Measurements from ENCODE around the gene TRDN.
A peak's percentile ranks its signal among the peaks of the same experiment; 100 is the strongest.
"Not testable (repeated sequence)": the region's sequence is repeated elsewhere in the genome, so short reads cannot be mapped to it uniquely, and the experiment has no call there.

Gene TRDN

DNA sequence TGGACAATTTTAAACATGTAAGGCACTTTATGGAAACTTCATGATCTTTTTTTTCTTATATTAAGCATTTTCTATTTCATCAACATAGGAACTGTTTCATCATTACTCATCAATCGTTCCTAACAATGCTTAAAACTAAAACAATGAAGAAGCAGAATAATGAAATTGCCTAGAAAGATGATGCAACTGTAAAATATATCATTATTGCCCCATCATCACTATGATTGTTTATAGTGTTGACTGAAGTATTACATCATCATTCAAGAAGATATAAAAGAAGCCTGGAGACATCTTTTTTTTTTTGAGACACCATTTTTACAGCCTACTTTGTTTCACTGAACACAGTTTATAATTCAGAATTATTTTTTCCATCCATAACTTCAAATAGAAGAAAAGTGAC, 147.2 kb downstream of the TRDN start:
- no peak for DNase-seq

DNA sequence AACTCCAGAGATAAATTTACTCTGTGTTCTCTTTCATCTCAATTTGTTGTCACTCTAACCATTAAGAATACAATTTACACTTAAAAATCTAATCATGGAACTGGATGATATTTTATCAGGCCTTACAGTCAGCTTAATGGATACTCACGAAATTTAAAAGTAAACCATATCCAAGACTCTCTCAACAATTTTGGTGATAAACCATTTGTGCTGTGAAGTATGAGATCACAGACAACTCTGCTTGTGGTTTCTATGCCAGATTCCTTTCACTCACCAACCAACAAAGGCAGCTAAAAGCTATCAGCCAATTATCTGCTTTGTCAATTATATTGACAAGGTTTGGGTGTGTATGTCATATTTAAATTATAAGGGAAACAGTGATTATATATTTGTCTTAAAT, 155.8 kb downstream of the TRDN start:
- DNase-seq = no peak

DNA sequence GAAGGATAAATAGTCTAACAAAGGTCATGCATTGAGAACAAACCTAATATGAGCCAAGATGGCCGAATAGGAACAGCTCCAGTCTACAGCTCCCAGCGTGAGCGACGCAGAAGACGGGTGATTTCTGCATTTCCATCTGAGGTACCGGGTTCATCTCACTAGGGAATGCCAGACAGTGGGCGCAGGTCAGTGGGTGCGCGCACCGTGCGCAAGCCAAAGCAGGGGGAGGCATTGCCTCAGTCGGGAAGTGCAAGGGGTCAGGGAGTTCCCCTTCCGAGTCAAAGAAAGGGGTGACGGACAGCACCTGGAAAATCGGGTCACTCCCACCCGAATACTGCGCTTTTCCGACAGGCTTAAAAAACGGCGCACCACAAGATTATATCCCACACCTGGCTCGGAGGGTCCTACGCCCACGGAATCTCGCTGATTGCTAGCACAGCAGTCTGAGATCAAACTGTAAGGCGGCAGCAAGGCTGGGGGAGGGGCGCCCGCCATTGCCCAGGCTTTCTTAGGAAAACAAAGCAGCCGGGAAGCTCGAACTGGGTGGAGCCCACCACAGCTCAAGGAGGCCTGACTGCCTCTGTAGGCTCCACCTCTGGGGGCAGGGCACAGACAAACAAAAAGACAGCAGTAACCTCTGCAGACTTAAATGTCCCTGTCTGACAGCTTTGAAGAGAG, 164.6 kb downstream of the TRDN start:
- not testable (repeated sequence) for DNase-seq

DNA sequence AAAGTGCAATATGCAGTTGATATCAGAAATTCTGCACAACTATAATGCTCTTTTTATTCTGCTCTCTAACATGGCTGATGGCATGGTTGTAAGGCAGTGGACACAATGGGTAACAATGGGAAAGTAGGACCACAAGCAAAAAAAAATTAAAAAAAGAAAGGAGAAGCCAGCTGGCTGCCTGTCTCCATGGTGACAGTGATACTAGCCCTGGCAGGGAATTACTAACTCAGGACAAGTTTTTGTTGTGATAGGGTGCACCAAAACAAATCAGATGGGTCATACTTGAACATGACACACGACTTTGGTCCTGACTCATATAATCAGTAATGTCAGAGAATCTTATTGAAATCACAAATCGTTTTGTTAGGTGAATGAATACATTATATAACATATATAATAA, 169.4 kb downstream of the TRDN start:
- no peak for DNase-seq

DNA sequence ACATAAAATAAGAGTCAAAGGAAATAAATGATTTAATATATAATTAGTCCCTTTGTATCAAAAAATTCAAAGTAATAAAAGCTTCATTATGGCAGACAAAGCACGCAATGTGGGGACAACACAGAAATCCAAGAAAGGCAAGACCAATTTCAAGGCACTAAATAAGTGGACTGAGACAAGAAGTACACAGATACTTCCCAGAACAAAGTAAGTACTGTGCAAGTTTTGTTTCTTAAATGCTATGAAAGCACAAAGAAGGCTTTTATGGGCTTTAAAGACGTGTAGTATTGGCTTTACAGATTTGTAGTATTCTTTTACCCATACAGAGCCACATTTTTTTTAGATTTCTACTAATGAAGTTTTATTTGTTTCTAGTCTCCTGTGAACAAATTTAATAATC, 174.6 kb downstream of the TRDN start:
- no peak for DNase-seq

DNA sequence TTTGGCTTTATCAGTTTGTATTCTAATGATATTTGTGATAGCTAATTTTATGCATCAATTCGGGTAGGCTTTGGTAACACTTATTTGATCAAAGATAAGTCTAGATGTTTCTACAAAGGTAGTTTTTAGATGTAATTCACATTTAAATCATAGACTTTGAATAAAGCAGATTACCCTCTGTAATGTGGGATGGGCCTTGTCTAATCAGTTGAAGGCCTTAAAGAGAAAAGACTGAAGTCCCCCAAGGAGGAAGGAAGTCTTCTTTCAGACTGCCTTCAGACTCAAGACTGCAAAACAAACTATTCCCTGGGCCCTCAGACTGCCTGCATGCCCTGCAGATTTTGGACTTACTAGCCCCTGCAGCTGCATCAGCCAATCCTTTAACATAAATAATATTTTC, 178.5 kb downstream of the TRDN start:
- DNase-seq = no peak

DNA sequence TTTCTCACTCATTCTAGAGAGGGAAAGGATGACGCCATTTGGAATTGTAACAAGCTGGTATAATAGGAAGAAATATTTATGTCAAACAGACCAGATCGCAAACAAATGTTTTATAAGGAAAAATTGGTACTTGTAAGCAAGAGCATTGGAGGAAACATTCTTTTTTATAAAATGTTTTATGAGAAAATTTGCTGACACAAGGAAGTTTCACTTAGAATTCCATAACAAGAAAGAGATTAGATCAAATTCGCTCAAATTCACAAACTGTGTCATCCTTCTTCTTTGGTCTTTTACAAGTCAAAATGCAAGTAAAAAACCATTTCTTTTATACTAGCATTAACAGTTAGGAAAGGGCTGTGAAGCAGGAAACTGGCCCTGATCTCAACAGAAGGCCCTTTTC, 179.9 kb downstream of the TRDN start:
- no peak for DNase-seq

DNA sequence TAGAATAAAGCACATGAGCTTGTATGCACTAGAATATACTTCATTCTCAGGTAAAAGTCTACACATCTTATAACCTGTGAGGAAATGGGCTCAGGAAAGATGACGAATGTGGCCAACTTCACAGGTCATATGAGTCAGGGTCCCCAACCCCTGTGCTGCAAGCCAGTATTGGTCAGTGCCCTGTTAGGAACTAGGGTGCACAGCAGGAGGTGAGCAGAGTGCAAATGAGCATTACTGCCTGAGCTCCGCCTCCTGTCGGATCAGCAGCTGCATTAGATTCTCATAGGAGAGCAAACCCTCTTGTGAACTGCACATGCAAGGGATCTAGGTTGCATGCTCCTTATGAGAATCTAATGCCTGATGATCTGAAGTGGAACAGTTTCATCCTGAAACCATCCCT, 182.3 kb downstream of the TRDN start:
- DNase-seq = no peak

DNA sequence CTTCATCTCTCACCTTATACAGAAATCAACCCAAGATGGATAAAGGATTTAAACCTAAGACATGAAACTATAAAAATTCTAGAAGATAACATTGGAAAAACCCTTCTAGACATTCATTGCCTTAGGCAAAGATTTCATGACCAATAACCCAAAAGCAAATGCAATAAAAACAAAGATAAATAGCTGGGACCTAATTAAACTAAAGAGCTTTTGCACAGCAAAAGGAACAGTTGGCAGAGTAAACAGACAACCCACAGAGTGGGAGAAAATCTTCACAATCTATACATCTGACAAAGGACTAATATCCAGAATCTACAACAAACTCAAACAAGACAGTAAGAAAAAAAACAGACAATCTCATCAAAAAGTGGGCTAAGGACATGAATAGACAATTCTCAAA, 183.7 kb downstream of the TRDN start:
- DNase-seq = not testable (repeated sequence)

DNA sequence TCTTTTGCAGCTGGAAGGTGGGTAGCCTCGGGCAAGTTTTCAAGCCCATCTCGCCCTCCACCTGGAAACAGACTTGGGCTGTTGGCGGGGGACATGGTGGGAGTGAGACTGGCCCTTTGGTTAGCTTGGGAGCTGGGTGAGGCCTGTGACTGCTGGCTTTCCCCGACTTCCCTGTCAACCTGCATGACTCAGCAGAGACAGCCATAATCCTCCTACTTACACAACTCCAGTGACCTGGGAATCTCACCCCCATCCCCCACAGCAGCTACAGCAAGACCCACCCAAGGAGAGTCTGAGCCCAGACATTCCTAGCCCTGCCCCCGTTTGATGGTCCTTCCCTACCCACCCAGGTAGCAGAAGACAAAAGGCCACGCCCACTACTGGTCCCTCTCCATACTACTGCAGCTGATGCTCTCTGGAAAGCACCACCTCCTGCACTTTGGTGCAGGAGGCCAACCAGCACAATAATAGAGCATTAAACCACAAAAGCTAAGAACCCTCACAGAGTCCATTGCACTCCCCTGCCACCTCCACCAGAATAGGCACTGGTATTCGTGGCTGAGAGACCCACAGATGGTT, 188.4 kb downstream of the TRDN start:
- no peak for DNase-seq

DNA sequence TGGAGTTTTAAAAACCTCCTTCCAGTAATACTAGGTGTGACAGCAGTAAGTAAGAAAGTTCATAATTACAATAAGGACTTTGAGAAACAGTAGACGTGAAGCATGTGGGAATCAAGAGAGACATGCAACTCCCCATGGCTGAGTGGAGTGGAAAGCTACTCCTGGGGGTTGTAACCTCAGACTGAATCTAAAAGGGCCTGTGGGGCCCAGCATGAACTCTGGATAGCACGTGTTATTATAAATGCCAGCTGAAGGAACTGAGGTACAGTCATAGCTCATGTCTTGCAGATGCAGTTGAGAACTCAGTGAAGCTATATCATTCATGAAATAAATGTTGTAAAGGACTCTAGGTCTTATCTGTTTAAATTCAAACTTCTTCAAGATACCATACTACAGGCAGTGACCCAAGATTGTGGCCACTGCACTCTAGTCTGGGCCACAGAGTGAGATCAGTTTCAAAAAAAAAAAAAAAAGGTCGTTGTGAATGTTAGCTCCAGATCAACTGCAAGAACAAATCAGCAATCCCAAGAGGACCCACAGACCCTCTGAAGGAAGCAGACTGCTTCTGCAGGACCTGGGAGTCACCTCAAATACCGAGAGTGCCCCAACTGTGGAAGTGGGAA, 189.3 kb downstream of the TRDN start:
- DNase-seq = no peak

DNA sequence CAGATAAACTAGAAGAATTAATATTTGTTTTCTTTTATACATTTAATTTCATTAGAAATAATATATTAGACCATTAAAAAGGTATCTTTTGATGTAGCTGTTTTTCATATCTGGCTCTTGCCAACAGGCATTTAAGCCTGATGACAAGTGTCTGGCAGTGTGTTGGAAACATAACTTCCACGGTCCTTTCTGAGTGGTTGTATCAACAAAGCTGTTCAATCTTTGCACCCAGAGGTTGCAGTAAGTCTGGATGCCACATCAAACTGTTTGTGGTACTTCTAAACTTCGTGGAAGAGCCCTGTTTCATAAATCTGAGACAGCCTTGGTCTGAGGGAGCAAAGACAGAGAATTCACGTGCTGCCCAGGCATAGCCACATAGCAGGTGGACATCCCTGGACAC, 197.4 kb downstream of the TRDN start:
- no peak for DNase-seq

DNA sequence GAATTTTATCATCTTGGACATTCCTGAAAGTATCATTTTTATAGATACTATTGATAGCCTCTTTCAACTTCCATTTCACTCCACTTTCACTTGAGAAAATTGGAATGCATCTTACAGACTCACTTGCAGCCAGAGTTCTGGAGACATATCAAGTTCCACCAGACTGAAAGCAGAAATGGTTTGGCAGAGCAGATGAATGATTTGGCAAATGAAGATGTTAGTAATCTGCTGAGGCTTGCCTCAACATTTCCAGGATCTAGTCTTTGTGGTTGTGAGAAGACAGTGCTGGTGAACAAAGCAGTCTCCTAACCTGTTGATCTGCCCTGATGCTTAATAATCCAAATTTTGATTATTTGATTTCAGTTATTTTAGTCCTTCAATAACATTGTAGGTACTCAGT, 202.6 kb downstream of the TRDN start:
- peak; percentile 19 to 62 for DNase-seq

DNA sequence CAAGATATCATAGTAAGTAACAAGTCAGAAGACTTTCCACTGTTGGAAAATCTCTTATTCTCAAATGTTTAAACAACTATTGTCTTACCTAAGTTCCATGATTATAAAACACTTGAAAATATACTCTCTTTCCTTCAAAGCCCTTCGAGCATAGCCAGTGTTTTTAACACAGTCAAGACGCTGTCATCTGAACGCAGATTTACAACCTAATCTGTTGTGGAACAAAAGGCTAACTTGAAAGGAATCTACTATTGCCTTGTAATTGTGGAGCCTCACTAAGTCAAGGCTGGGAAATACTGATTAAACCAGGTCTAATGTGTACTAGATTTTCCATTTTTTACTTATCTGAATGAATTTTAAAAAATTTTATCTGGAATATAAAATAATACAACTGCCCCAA, 205.8 kb downstream of the TRDN start:
- DNase-seq = no peak

DNA sequence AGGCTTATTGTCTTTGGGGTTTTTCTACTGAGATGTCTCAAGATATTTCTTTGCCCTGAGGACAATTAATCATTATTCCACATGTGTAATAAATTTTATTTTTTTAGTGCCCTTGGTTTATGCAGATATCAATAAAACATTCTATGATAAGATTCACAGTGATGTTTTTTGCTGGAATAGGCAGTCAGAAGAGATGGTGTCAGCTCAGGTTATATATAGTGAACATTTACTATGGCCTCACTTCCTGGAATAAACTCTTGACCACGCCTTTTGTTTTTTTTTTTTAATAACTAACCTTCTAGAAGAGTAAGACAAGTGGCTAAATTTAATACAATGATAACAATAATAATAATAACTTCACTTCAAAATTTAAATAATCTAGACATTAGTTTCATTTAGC, 209.7 kb downstream of the TRDN start:
- no peak for DNase-seq

DNA sequence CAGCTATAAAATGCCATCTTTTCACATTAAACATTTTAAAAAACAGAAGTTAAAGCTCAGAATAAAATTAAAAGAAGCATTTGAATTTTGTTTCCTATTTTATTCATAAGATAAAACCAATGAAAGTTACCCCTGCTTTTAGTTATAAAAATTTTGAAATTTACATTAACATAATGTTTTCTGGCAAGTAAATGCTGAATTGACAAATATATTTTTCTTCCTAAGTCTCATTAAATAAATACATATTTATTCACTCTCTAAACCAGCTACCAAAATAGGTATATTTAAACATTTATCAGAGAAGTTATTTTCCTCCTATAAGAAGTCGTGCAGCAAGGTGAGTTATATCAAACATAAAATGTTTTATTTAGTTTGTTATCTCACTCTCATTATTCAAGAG, 213.6 kb downstream of the TRDN start:
- no peak for DNase-seq

DNA sequence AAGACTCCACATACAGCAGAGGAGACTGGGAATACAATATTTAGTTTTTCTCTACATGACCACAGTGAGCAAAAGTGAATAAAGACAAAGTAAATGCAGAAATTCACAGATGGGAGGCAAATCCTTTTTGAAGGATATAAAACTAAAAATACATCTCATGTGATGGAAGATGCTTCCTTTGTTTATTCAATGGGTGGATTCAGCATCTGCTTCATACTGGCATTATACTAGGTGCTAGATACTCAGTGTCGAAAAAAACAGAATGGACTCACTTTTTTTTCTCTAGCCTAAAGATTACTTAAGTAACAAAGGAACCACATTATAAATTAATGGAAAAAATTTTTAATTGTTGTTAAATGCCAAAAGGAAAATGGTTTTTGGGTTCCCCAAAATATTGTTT, 216.2 kb downstream of the TRDN start:
- peak in 1 of 2 experiments; percentile 3 for DNase-seq

DNA sequence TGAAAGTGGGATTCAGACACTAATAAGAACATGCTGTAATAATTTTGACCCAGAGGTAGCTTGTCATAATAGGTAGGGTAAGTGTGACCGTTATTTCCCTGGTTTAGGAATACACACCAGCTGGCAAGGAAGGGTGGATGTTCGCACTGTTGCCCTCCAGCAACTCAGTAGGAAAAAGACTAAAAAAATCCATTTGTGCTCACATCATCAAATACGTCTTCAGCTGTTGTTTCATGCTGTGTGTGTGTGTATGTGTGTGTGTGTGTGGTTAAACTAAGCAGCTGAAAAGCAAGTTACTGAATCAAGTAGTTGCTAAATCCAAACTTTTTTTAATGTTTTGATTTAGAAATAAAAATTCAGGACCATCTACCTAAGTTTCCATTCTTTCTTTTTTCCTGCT, 218.7 kb downstream of the TRDN start:
- DNase-seq = no peak

DNA sequence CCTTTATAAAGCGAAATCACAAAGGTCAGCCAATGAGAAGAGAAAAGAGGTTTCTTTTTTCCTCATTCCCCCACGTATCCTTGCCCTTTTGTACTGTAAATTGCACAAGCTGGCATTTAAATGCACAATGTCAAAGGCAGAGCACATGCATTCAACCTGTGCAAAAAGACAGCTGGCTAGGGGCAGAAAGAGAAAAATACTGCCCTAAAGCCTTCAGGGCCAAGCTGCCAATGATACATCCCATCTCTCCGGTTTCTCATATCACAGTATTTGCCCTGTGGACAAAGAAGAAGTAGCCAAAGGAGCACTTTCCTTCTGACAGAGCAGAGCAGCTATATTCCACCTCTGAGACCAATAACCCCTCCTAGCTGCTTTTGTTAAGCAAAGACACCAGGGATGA, 219.2 kb downstream of the TRDN start:
- DNase-seq = no peak

DNA sequence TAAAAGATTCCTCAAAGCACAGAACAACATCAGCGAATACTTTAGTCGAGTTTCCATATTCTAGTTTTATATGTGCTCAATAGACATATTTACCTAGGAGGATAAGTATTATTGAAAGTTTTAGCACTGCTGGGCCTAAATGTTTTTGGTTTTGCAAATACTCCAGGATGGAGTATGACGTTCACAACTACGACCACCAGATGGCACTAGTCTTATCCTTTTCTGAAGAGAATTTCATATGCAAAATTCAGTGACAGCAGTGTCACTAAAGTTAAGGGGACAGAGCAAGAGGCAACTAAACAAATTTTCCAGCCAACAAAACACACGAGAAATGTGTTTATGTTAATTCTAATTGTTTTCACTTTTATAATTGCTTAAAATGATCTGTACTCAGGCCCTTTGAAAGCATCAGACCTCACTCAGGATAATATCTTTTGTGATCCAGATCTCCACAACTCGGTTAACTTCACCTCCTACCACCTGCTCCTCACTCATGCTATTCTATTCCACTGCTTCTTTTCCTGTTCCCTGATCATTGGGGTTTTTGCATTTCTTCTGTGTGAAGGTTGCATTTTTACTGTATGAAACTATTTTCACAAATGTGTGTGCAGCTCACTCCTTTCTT, 220.8 kb downstream of the TRDN start:
- peak; percentile 26 to 79 for DNase-seq

DNA sequence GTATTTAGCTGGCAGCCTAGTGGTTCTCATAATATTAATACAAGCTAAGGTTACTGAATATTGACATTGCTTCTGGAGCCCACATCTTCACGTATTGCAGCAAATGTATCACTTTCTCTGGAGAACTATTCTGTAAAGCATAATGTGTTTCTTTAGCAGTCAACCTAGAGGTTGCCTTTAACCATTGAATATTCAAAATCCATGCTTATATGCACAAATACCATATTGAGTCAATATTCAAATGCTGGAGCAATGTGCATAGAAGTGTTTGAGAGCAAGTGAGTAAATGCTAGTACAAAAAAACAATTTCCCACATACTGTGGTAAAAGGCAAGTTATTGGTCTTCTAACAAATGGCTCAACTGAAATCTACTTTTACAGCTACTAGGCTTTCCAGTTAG, 231.8 kb downstream of the TRDN start:
- no peak for DNase-seq

DNA sequence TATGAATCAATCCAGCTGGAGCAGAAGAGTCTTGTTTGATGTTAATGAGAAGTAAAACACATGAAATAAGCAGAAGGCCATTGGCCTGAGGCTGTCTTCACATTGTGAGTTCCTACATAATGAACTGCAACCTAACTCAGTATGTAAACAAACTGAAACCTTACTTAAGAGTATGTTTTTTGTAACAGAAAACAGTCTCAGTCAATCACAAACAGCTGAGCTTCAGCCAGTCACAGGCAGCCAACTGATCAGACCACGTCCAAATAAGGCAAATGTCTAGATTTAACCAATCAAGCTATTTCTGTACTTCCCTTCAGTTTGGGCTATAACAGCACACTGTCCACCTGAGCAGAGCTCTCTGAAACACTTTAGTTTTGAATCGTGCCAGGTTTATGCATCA, 234.7 kb downstream of the TRDN start:
- no peak for DNase-seq

DNA sequence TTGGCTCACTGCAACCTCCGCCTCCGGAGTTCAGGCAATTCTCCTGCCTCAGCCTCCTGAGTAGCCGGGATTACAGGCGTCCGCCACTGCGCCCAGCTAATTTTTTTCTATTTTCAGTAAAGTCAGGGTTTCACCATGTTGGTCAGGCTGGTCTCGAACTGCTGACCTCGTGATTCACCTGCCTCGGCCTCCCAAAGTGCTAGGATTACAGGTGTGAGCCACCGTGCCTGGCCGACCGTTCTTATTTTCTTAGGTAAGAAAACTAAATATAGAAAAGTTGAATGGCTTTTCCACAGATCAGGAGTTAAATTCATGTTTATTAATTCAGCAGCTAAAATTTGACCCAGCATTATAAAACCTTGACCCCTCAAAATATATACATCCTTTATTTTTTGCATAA, 238.7 kb downstream of the TRDN start:
- DNase-seq = no peak

DNA sequence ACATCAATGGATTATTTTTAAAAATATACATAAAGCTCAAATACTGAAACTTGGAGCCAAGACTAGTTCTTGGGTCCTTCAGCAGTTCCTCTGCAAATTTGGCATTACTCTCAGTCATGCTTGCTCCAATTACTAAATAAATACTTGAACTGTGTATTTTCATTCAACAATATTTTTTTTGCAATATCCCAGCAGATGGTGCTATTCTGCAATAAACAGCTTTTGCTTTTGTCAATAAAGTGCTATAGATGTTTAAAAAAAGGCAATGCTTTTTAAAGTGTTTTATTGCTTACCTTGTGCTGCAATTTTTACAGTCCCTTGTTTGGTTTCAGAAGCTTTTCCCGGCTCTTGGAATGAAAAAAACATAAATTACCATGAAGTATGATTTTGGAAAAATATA, 243.4 kb downstream of the TRDN start:
- DNase-seq = peak in 1 of 2 experiments; percentile 77
